HG03442 (cell line): ENCODE data around the gene PSMC4.

Experiments
- ATAC-seq: cut with Tn5 transposase; IDR thresholded peaks from one replicate; pipeline ENCODE4 v1.9.1; 2021; ENCODE audit warnings: mild to moderate bottlenecking, moderate library complexity; ENCODE audit not compliant: unreplicated experiment

Gene PSMC4

DNA sequence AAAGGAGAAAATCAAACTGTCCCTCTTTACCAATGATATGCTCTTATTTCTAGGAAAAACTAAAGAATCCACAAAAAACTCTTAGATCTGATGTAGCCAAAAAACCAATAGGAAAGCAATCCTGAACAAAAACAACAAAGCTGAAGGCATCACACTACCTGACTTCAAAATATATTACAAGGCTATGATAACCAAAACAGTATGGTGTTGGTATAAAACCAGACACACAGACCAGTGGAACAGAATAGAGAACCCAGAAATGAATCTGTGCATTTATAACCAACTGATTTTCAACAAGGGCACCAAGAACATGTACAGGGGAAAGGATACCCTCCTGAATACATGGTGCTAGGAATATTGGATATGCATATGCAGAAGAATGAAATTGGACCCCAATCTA lies 16.2 kb downstream of the PSMC4 start:
- ATAC-seq = no peak

DNA sequence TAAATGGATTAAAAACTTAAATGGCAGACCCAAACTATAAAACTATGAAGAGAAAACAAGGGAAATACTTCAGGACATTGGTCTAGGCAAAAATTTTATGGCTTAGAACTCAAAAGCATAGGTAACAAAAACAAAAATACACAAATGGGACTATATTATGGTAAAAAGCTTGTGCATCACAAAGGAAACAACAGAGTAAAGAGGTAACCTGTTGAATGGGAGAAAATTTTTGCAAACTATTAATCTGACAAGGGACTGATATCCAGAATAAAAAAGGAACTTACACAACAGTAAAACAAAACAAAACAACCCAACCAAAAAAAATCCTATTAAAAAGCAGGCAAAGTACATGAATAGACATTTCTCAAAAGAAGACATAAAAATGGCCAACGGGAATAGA lies 16.6 kb downstream of the PSMC4 start:
- no peak for ATAC-seq

DNA sequence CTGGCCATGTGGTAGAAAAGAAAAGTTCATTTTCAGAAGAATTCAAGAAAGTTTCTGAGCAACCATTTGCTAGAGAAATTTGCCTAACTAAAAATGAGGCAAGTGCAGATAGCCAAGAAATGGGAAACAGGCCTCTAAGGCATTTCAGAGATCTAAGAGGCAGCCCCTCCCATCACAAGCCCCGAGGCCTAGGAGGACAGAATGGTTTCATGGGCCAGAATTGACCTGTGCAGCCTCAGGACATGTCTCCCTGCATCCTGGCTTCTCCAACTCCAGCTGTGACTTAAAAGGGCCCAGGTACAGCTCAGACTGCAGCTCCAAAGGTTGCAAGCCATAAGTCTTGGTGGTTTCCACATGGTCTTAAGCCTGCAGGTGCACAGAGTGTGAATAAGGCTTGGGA lies 22.6 kb downstream of the PSMC4 start:
- no peak for ATAC-seq

DNA sequence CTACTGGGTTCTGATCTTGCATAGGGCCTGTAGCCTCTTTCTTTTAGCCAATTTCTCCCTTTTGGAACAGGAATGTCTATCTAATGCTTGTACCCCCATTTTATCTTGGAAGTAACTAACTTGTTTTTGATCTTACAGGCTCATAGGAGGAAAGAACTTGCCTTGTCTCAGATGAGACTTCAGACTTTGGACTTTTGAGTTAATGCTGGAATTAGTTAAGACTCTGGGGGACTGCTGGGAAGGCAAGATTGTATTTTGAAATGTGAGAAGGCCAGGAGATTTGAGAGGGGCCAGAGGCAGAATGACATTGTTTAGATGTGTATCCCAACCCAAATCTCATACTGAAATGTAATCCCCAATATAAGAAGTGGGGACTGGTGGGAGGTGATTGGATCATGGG lies 23.4 kb downstream of the PSMC4 start:
- no peak for ATAC-seq

DNA sequence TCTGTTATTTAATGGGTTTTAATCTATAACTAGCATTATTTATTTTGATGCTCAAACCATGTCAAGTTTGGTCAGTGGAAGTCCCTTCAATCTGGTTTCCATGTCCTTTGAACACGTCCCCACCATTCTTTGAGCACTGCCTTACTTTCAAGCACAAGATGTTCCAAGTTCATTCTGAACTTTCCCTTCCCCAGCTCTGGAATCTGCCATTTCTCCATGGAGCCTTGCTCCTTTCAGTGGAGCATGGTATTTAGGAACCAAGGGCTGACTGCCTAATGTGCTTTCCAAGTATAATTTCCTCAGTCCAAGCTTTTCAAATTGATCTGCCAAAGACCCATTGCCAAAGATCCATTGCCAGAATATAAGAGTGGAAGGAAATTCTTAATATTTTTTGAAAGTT lies 24.8 kb downstream of the PSMC4 start:
- no peak for ATAC-seq

DNA sequence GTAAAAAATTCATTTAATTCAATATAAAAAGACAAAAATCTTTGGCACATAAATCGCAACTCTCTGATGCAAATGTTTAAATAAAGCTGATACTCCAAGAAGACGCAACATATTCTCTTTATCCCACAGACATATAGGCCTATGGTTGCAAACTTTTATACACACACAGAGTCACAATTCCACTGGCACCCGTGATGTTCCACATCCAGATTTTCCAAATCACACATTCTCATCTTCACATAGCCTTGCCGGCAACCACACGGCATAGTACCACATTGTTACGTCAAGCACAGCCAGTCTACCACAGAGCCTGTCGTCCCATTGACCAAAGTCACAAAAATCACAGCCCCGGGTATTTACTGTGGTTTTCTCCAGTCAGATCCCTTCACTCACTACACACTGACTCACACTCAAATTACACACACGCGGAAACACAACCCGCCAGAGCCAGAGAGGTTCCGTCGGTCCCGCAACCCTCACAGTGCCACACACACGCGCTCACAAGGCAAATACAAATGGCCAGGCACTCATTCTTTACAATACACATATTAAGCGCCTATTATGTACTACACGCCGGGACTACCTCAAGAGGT lies 25.3 kb downstream of the PSMC4 start:
- peak; percentile 9 for ATAC-seq

DNA sequence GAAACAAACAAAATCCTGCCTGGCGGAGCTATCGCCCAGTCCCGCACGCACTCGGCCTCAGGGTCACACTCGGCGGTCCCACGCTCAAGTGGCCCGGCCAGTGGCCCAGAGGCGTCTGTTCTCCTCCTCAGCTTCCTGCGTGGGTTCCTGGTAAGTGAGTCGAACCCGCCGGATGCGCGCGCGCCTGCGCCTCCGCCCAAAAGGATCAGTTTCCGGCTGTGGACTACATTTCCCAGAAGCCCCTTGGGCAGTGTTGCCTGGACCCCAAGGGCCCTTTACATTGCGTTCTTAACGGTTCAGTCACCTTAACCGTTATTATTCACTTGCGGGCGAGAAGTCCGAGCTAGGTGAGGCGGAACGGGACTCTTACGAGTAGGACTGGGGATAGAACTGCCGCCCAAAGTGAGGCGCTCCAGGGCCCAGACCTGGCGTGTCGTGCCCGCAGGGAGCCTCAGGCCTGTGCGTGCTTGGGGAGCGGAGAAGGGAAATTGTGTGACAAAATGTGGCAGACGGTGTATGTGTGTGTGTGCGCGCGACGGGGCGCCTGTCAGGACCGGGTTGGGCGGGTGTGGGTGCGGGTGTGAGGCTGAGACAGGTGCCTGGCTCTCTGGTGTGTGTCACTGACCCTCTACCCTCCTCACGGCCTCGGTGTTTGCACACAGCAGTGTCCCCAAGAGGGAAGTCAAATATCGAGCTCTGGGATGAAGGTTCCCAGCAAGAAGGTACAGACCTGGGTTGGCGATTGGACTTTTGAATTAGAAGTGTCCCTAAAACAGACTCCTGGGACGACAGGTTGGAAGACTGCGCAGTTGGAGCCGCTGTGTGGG lies 26.1 kb downstream of the PSMC4 start, which contains the start of gene ZNF546:
Gene ZNF546 (plus strand): TSS at position 250 of the 827 bp plus-strand sequence. CDS start 1,267 bp downstream, outside the sequence.
- ATAC-seq = peak; percentile 87

DNA sequence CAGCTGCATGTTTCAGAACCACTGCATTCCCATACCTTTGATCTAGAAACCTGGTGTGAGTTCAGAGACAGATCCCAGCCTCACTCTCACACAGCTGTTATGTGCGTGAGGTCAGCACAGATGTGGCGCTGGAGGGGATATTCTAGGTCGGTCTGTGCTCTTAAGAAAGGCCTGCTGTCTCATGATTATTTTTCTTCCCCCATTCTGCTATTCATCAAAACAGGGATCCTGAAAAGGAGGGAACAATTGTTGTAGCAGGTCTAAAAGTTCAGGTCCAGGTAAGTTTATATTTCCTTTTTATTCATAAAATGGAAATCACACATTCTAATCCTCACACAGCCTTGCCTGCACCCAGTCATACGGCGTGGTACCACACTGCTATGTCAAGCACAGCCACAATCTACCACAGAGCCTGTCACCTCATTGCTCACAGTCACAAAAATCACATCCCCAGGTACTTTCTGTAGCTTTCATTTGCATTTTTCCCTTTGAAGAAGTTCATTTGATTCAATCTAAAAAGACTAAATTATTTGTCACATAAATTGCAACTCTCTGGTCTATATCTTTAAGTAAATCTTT lies 26.8 kb downstream of the PSMC4 start:
- no peak for ATAC-seq

DNA sequence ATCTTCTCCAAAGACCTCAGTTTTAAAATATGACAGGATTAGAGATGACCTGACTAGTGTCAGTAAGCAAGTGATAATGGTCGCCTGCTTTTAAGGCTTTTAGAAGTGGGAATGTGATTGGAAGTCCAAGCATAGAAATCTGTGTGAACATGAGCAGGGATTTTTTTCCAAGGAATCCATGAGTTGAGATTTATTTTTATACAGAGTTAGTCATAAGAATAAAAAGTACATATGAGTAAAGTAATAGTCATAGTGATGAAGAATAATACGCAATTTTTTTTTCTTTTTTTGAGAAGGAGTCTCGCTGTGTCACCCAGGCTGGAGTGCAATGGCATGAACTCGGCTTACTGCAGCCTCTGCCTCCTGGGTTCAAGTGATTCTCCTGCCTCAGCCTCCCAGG lies 27.5 kb downstream of the PSMC4 start:
- no peak for ATAC-seq

DNA sequence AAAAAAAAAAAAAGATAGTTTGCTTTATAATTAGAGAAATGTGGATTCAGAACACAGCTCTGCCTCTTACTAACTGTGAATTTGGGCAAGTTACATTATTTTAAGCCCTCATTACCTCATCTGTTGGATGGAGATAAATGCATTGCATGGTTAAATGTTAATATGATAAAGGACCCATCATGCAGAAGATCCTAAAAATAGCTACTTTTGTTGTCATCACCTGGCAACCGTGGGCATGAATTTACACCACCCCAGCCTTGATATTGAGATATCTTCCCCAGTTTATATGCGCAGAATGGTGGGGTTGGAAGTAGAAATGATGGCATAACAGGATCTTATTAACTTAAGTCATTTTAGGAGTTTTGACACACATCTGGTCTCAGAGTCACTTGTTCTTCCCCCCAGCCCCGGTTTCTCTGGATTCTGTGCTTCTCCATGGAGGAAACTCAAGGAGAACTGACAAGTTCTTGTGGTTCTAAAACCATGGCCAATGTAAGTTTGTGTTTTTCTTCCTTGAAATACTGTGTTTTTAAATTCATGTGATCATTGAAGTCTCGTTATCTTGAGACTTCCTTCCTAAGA lies 34.8 kb downstream of the PSMC4 start:
- no peak for ATAC-seq

DNA sequence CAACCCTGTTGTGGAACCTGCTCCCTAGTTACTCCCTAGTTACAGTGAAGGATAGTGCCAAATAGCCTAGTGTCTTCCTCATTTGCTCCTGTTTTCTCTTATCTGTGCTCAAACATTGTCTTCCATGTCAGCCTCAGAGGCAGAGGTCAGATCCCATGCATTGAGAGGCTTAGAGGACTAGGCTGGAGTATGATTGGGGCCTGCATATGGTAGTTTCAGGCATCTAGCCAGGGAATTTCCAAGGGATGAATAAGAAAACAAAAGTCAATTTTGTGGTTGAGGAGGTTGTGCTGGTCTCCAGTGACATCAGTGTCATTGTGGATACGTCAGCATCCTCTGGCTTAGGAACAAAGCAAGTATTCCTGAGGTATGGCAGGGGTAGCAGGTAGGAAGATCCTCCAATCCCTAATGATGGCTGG lies 35.3 kb downstream of the PSMC4 start:
- no peak for ATAC-seq

DNA sequence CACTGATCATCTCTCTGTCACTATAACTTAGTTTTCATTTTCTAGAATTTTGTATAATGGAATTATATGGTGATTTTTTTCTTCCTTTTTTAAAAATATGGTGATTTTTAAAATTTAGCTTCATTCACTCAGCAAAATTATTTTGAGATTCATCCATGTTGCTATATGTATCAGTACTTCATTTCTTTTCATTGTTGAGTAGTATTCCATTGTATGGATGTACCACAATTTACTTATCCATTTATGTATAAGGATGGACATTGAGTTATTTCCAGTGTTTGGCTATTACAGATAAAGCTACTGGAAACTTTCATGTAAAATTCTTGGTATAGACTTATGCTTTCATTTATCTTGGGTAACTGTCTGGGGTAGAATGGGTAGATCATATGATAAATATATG lies 38.7 kb downstream of the PSMC4 start:
- no peak for ATAC-seq

DNA sequence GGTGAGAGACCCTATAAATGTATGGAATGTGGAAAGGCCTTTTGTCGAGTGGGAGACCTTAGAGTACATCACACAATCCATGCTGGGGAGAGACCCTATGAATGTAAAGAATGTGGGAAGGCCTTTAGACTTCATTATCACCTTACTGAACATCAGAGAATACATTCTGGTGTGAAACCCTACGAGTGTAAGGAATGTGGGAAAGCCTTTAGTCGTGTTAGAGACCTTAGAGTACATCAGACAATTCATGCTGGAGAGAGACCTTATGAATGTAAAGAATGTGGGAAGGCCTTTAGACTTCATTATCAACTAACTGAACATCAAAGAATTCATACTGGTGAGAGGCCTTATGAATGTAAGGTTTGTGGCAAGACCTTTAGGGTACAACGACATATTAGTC lies 43.0 kb downstream of the PSMC4 start:
- ATAC-seq = no peak

DNA sequence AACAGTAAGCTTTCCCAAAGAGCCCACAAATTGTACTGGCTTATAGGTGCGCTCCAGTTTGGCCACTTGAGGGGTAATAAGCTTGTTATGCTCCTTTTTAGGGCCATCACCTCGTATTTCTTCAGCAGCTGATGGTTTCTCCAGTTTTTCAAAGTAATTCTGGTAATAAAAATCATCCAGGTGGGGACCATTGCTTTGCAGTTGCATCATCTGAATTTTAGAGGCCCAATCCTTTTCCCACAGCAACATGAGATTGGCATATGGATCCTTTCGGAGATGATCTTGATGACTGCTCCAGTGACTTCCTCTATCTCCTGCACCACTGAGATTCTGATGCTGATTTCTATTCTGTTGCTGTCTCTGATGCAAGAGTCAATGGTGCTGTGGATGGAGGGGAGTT lies 53.0 kb downstream of the PSMC4 start:
- no peak for ATAC-seq

DNA sequence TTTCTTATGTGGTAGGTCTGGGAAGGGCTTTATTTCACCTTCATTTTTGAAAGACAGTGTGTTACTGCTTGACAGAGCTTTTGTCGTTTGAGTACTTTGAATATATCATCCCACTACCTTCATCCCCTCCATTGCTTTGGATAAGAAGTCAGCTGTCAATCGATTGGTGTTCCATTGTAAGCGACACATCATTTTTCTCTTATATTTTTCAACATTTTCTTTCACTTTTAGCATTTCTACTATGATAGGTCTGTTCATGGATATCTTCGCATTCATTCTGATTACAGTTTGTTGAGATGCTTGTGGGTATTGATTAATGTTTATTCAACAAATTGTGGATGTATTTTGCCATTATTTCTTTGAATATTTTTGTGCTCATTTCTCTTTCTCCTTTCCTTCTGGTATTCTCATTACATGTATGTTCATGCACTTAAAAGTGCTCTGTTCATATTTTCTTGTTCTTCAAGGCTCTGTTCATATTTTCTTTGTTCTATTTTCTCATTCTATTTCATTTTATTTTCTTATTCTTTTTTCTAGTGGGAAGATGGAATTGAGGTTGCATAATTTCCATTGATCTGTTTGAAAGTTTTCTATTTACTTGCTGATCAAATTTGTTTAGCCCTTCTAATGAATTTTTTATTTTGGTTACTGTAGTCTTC lies 55.1 kb downstream of the PSMC4 start:
- ATAC-seq = no peak

DNA sequence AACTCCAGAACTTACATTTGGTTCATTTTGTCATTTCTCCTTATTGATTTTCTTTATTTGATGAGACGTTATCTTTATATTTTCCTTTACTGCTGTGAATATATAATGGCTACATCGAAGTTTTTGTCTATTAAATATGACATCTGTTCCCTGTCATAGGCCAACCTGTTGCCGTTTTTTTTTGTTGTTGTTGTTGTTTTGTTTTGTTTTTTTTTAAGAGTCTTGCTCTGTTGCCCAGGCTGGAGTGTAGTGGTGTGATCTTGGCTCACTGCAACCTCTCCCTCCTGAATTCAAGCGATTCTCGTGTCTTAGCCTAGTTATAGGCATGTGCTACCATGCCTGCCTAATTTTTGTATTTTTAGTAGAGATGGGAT lies 55.6 kb downstream of the PSMC4 start:
- no peak for ATAC-seq
